Skeletal muscle tissue (tissue), 4 donors: ENCODE data around the gene VCX2. TPM values are rescaled to one million over a fixed set of nuclear protein-coding genes. Genes with fewer than 3 reads are reported as not detected.
"Not testable (repeated sequence)": the region's sequence is repeated elsewhere in the genome, so short reads cannot be mapped to it uniquely, and the experiment has no call there.

Experiments used
- H3K27ac ChIP-seq: one replicate; pipeline ENCODE4 v1.7.0; 2013; ENCODE audit warnings: mild to moderate bottlenecking, low read depth, low read length, inconsistent platforms
- H3K27me3 ChIP-seq, 3 donors: one replicate each; pipeline ENCODE4 v1.7.0; 2013; ENCODE audit warnings: low read length in 3 of 3; ENCODE audit not compliant: control insufficient read depth in 3 of 3, insufficient read depth in 3 of 3
- H3K36me3 ChIP-seq, 3 donors: one replicate each; pipeline ENCODE4 v1.7.0; 2013; ENCODE audit warnings: low read length in 3 of 3; ENCODE audit not compliant: control insufficient read depth in 3 of 3, insufficient read depth in 3 of 3
- H3K4me1 ChIP-seq, 3 donors: one replicate each; pipeline ENCODE4 v1.7.0; 2013; ENCODE audit warnings: low read length in 3 of 3, mild to moderate bottlenecking in 3 of 3; ENCODE audit not compliant: control insufficient read depth in 3 of 3, insufficient read depth in 3 of 3
- H3K4me3 ChIP-seq, 3 donors: one replicate each; pipeline ENCODE4 v1.7.0; 2013; ENCODE audit warnings: low read length in 3 of 3
- H3K9ac ChIP-seq, 3 donors: one replicate each; pipeline ENCODE4 v1.7.0; 2013; ENCODE audit warnings: low read length in 3 of 3, mild to moderate bottlenecking in 3 of 3, moderate library complexity in 2 of 3, low read depth in 1 of 3
- H3K9me3 ChIP-seq, 3 donors: one replicate each; pipeline ENCODE4 v1.7.0; 2013; ENCODE audit warnings: low read length in 3 of 3; ENCODE audit not compliant: control insufficient read depth in 3 of 3
- total RNA-seq: library from RNA; depleted of rRNA; stranded (reverse); fragments of >200 nt; gene quantifications from one replicate; pipeline ENCODE4 v1.2.3, GENCODE V29; 2014
- donor health status: Osteomylitis.

Gene VCX2
- total RNA-seq = not detected

DNA sequence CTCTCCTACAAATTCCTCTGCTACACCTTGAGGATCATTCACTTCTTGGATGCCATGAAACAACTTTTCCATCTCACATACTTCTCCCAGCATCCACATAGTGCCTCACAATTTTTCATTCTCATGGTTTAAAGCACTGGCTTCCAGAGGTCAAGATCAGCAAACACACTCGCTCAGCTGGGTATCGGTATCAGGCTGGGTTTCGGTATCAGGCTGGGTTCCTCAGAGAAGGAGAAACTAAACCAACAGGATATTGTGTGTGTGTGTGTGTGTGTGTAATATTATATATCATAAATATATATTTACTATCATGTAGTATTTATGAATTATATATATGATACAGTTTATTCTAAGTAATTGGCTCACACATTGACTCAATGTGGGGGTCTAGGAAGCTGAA is at the start of gene VCX2:
Gene VCX2, minus strand, starts transcription at position 99 of the 400 bp plus-strand sequence. CDS start 624 bp downstream, outside the sequence.
- not testable (repeated sequence) for H3K9me3 ChIP-seq, H3K9ac ChIP-seq, H3K27ac ChIP-seq, H3K36me3 ChIP-seq, H3K4me3 ChIP-seq, H3K4me1 ChIP-seq, H3K27me3 ChIP-seq

DNA sequence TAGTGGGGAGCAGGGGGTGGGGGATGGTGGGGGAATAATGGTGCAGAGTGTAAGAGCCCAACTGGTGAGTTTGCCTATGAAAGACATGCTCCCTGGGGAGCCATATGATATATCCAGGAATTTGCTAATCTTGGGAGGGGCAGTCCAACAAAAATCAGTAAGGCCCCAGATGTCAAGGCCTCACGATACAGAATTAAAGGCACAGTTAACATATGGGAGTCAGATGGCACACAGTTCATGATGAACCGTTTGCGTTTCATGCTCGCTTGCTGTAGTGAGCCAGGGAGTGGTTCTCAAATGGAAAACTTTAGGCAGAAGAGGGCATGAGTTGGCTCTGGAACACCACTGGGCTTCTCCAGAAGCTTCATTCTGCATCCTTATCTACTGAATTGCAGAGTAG is 33.9 kb upstream of the VCX2 start:
- Histone ChIP-seq H3K27me3 (no peaks in the 10 kb centered on the region), H3K9me3 (no peaks in the 10 kb centered on the region), H3K4me1 (no peaks in the 10 kb centered on the region), H3K36me3 (no peaks in the 10 kb centered on the region), H3K27ac (no peak overlapping the region), H3K4me3 (no peak overlapping the region), H3K9ac (no peak overlapping the region)

DNA sequence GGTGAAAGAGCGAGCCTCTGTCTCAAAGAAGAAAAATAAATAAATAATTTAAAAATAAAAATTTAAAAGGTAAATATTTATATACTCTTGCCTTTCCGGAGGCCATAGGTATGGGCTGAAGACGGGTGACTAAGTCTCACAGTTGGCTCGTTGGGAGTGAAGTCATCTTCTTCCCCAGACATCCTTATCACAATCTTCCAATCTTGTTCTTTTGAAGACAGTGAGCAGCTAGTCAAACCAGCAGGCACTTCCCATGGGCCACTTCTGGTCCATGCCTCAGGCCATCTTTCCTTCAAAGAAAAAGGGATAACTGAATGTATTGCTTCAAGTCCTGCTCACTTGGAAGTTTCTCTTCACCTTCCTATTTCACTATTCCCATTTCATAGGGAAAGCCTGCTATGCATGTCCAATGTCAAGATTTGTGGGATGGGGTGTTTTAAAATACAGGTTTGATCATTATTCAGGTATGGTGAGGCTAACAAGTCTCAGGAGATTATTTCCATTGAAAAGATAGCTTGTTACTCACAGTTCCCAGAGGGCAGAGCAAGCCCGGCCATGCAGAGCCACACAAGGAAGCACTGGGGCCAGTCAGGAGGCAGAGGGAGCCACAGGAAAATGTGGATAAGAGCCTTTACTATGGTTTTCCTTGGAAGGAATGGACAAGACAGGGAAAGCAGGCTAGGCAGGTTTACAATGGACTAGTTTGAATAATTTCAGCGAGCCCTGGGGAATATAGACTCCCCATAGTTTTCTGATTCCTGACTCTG is 33.3 kb upstream of the VCX2 start:
- Histone ChIP-seq H3K27ac (no peak overlapping the region), H3K9me3 (no peaks in the 10 kb centered on the region), H3K36me3 (no peaks in the 10 kb centered on the region), H3K27me3 (no peaks in the 10 kb centered on the region), H3K9ac (no peak overlapping the region), H3K4me3 (no peak overlapping the region), H3K4me1 (no peaks in the 10 kb centered on the region)

DNA sequence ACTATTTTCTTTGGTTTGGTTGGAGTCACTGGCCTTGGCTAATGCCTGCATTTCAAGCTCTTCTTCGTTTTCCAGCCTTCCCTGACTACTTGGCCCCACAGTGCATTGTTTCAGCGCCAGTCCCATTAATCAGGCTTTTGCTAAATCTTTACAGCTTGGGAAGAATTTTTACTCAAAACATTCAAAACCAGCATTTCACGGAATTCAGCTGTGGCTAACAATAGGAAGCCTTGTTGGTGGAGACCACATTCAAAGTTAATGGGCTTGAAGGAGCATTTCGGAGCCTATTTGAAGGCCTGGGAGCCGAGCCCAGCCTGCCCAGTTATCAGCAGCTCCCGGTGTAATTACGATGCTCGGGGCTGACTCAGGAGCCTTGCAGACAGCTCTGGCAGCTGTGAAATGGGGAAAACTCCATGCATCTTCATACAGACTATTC is 30.8 kb upstream of the VCX2 start:
- no peaks in the 10 kb centered on the region for H3K36me3 ChIP-seq
- H3K27me3 ChIP-seq = no peaks in the 10 kb centered on the region
- H3K9ac ChIP-seq = no peak overlapping the region
- H3K4me1 ChIP-seq = no peaks in the 10 kb centered on the region
- H3K9me3 ChIP-seq = no peaks in the 10 kb centered on the region
- no peak overlapping the region for H3K4me3 ChIP-seq
- H3K27ac ChIP-seq = no peak overlapping the region

GRCh38 chrX:8196776-8197175 is 25.7 kb upstream of the VCX2 start:
- Histone ChIP-seq H3K9ac (no peak overlapping the region), H3K36me3 (no peaks in the 10 kb centered on the region), H3K4me1 (no peaks in the 10 kb centered on the region), H3K27ac (no peak overlapping the region), H3K9me3 (peaks cover 0 to 2% (median 0%) of the 10 kb centered on the region in 3 donors), H3K27me3 (no peaks in the 10 kb centered on the region), H3K4me3 (no peak overlapping the region)

DNA sequence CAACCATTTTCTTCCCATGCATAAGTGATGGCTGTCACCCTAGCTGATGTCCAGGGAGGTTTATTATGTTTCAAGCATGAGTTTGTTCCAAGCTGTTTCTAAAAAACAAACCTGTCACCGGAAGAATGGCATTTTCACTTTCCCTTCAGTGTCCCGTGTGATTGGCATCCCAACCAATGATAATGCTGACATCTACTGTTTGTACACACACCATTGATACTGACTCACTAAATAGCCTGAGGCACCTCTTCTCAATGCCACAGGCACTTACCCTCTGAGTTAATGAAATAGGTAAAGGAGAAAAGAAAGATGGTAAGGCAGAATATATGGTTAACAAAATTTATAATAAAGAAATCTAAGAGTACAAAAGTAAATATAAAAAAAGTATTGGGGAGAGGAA is 23.1 kb upstream of the VCX2 start:
- no peak overlapping the region for H3K27ac ChIP-seq
- no peaks in the 10 kb centered on the region for H3K27me3 ChIP-seq
- no peak overlapping the region for H3K9ac ChIP-seq
- peaks cover 0 to 2% (median 0%) of the 10 kb centered on the region in 3 donors for H3K9me3 ChIP-seq
- no peak overlapping the region for H3K4me3 ChIP-seq
- no peaks in the 10 kb centered on the region for H3K4me1 ChIP-seq
- H3K36me3 ChIP-seq = no peaks in the 10 kb centered on the region

DNA sequence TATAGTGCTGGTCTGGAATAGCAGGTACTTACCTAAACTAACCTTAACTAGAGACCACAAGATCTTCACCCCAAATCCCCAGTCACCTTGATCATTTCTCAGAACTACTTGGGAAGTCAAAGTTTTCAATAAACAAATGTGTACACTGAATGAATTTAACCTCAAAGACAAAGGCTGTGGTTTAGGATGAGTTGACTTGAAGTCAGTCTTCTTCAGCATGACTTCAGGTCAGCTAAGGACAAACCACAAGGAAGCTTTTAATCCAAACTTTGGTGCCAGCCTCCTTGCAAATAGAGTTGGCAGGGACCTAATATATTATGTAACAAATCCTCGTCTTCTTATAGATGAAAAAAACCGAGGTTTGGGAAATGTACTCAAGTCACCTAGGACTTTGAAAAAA is 21.2 kb upstream of the VCX2 start:
- H3K27me3 ChIP-seq = no peaks in the 10 kb centered on the region
- no peak overlapping the region for H3K9ac ChIP-seq
- H3K36me3 ChIP-seq = no peaks in the 10 kb centered on the region
- H3K27ac ChIP-seq = no peak overlapping the region
- peaks cover 0 to 2% (median 0%) of the 10 kb centered on the region in 3 donors for H3K9me3 ChIP-seq
- H3K4me3 ChIP-seq = no peak overlapping the region
- H3K4me1 ChIP-seq = no peaks in the 10 kb centered on the region

DNA sequence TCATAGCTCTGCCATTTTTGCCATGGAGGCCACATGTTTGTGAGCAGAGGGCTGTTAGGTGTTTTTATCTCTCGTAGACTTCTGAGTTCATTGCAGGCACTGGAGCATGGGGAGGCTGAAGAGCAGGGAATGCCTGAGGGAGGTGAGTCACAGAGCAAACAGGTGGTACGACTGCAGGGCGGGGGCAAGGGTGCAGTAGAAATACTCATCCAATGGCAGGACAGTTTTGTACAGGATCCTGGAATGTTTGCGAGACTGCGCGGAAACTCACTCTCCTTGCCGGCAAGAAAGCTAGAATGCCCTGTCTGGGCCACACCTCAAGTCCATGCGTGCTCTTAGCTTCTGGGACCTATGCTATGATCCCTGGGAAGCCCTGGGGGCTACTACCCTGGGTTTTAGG is 20.0 kb upstream of the VCX2 start:
- peaks cover 0 to 2% (median 0%) of the 10 kb centered on the region in 3 donors for H3K9me3 ChIP-seq
- H3K36me3 ChIP-seq = no peaks in the 10 kb centered on the region
- H3K9ac ChIP-seq = no peak overlapping the region
- no peaks in the 10 kb centered on the region for H3K27me3 ChIP-seq
- no peak overlapping the region for H3K4me3 ChIP-seq
- no peak overlapping the region for H3K27ac ChIP-seq
- H3K4me1 ChIP-seq = no peaks in the 10 kb centered on the region

- H3K27ac ChIP-seq = no peak overlapping the region
- H3K36me3 ChIP-seq = no peaks in the 10 kb centered on the region
- no peak overlapping the region for H3K9ac ChIP-seq
- no peaks in the 10 kb centered on the region for H3K27me3 ChIP-seq
- H3K4me1 ChIP-seq = no peaks in the 10 kb centered on the region
- no peak overlapping the region for H3K4me3 ChIP-seq
- peaks cover 0 to 2% (median 0%) of the 10 kb centered on the region in 3 donors for H3K9me3 ChIP-seq
Observed at GRCh38 chrX:8190341-8190830, 19.3 kb upstream of the VCX2 start.

GRCh38 chrX:8189096-8189830 is 18.2 kb upstream of the VCX2 start:
- no peak overlapping the region for H3K4me3 ChIP-seq
- no peak overlapping the region for H3K9ac ChIP-seq
- H3K36me3 ChIP-seq = no peaks in the 10 kb centered on the region
- H3K27me3 ChIP-seq = no peaks in the 10 kb centered on the region
- H3K4me1 ChIP-seq = no peaks in the 10 kb centered on the region
- no peak overlapping the region for H3K27ac ChIP-seq
- H3K9me3 ChIP-seq = peaks cover 0 to 1% (median 0%) of the 10 kb centered on the region in 3 donors
